SU-DHL-6 (cell line): ENCODE measurements around the gene KCNN3.
"Not testable (repeated sequence)": the region's sequence is repeated elsewhere in the genome, so short reads cannot be mapped to it uniquely, and the experiment has no call there.

Experiments used
- EZH2phosphoT487 ChIP-seq: fragments of 200-600 bp; sonication (generic), shearing (Covaris generic); conservative IDR thresholded peaks from 2 replicates; pipeline ENCODE4 v1.6.1; 2018; ENCODE audit warnings: mild to moderate bottlenecking, antibody characterized with exemption, low read length, moderate library complexity, mixed read lengths
- TF ChIP-seq, protein P1 (sequence below): fragments of 200-600 bp; sonication (generic); IDR thresholded peaks from one replicate; pipeline ENCODE4 v1.5.1; 2017; ENCODE audit warnings: antibody characterized with exemption, mild to moderate bottlenecking, low read length, moderate library complexity; ENCODE audit not compliant: insufficient read depth, poor library complexity, severe bottlenecking

DNA sequence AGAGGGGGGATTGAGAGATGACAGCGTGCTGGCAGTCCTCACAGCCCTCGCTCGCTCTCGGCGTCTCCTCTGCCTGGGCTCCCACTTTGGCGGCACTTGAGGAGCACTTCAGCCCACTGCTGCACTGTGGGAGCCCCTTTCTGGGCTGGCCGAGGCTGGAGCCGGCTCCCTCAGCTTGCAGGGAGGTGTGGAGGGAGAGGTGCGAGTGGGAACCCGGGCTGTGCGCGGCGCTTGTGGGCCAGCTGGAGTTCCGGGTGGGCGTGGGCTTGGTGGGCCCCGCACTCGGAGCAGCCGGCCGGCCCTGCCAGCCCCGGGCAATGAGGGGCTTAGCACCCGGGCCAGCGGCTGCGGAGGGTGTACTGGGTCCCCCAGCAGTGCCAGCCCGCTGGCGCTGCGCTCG, 192.2 kb downstream of the KCNN3 start:
- TF ChIP-seq, protein P1, sequence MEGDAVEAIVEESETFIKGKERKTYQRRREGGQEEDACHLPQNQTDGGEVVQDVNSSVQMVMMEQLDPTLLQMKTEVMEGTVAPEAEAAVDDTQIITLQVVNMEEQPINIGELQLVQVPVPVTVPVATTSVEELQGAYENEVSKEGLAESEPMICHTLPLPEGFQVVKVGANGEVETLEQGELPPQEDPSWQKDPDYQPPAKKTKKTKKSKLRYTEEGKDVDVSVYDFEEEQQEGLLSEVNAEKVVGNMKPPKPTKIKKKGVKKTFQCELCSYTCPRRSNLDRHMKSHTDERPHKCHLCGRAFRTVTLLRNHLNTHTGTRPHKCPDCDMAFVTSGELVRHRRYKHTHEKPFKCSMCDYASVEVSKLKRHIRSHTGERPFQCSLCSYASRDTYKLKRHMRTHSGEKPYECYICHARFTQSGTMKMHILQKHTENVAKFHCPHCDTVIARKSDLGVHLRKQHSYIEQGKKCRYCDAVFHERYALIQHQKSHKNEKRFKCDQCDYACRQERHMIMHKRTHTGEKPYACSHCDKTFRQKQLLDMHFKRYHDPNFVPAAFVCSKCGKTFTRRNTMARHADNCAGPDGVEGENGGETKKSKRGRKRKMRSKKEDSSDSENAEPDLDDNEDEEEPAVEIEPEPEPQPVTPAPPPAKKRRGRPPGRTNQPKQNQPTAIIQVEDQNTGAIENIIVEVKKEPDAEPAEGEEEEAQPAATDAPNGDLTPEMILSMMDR, result not testable (repeated sequence)
- TF ChIP-seq EZH2phosphoT487, result not testable (repeated sequence)
